Gastroesophageal sphincter (tissue), 4 donors: Measurements from ENCODE around the gene METAP1D. TPM values are rescaled to one million over a fixed set of nuclear protein-coding genes. Genes with fewer than 3 reads are reported as not detected.

Experiments
- ATAC-seq: fragments of 150-250 bp; one replicate; pipeline ENCODE4 v1.9.1; 2016; ENCODE audit warnings: mild to moderate bottlenecking, moderate library complexity
- H3K27ac ChIP-seq, 4 donors: fragments of 200-600 bp; sonication (generic) in 3 of 4; 1 replicate in 3 of 4; 2 replicates in 1 of 4; pipeline ENCODE4 v1.5.1; 2016 to 2019
- H3K27me3 ChIP-seq: fragments of 200-600 bp; sonication (generic); one replicate; pipeline ENCODE4 v1.5.1; 2019
- H3K36me3 ChIP-seq, 2 donors: fragments of 200-600 bp; sonication (generic); one replicate each; pipeline ENCODE4 v1.5.1; 2019; ENCODE audit warnings: control low read depth in 1 of 2
- H3K4me1 ChIP-seq, 3 donors: fragments of 200-600 bp; sonication (generic); 1 replicate in 2 of 3; 2 replicates in 1 of 3; pipeline ENCODE4 v1.5.1; 2016 to 2019; ENCODE audit warnings: control low read depth in 2 of 3
- H3K4me3 ChIP-seq, 2 donors: fragments of 200-600 bp; sonication (generic); one replicate each; pipeline ENCODE4 v1.5.1; 2019; ENCODE audit warnings: mild to moderate bottlenecking in 1 of 2, moderate library complexity in 1 of 2
- H3K9me3 ChIP-seq, 3 donors: fragments of 200-600 bp; sonication (generic); one replicate each; pipeline ENCODE4 v1.5.1; 2017 to 2019; ENCODE audit warnings: control low read depth in 2 of 3
- CTCF ChIP-seq, 4 experiments: fragments of 200-600 bp in 2 of 4; fragments of 450-650 bp in 2 of 4; sonication (generic) in 1 of 4; IDR thresholded peaks; one replicate each; pipeline ENCODE4 v1.5.1; 2017 to 2019; ENCODE audit warnings: antibody characterized with exemption in 4 of 4, mild to moderate bottlenecking in 2 of 4, moderate library complexity in 2 of 4
- EP300 ChIP-seq: sonication (generic); formaldehyde crosslinking; IDR thresholded peaks from one replicate; pipeline ENCODE4 v1.6.1; 2017; ENCODE audit warnings: antibody characterized with exemption, mild to moderate bottlenecking
- POLR2A ChIP-seq, 2 donors: fragments of 450-650 bp; IDR thresholded peaks; one replicate each; pipeline ENCODE4 v1.6.1; 2017; ENCODE audit warnings: antibody characterized with exemption in 2 of 2, mild to moderate bottlenecking in 2 of 2, moderate library complexity in 1 of 2
- POLR2AphosphoS5 ChIP-seq: sonication (generic); formaldehyde crosslinking; IDR thresholded peaks from one replicate; pipeline ENCODE4 v1.6.1; 2017; ENCODE audit warnings: antibody characterized with exemption
- WGBS, 2 donors: methylation state at CpG; one replicate each; pipeline ENCODE4 v1.1.5; 2018; ENCODE audit warnings: low coverage in 1 of 2; 5-methylcytosine and 5-hydroxymethylcytosine counted together
- total RNA-seq, 4 donors: library from RNA; depleted of rRNA; stranded (reverse); fragments of >200 nt; gene quantifications; one replicate each; pipeline ENCODE4 v1.1.0, GENCODE V29; 2016

The METAP1D gene
- total RNA-seq, 4 donors from 2014 or later, result 1.8 to 9.2 (median 4.2) TPM

GRCh38 chr2:172082105-172082943 lies 82.6 kb downstream of the METAP1D start:
- no peak overlapping the region for H3K4me3 ChIP-seq
- H3K27me3 ChIP-seq, result peaks cover 95% of the 10 kb centered on the region
- no peak for ATAC-seq
- peaks cover 0 to 48% (median 25%) of the 10 kb centered on the region in 3 donors for H3K4me1 ChIP-seq
- no peaks in the 10 kb centered on the region for H3K36me3 ChIP-seq
- 12 to 21% methylated on average over 12 to 13 of the region's 14 CpGs for WGBS, 2 donors
- peaks cover 0 to 13% (median 0%) of the 10 kb centered on the region in 3 donors for H3K9me3 ChIP-seq
- no peak overlapping the region for H3K27ac ChIP-seq
- no peak for TF ChIP-seq POLR2AphosphoS5
- no peak for TF ChIP-seq EP300
- TF ChIP-seq POLR2A (IDR thresholded peaks at IDR 0.05), result no peak
- TF ChIP-seq CTCF (IDR thresholded peaks at IDR 0.05), result no peak

GRCh38 chr2:172082944-172083627 lies 83.3 kb downstream of the METAP1D start:
- WGBS, 2 donors, result 16 to 18% methylated on average over 5 to 11 of the region's 42 CpGs
- no peaks in the 10 kb centered on the region for H3K36me3 ChIP-seq
- TF ChIP-seq POLR2AphosphoS5, result no peak
- no peak for TF ChIP-seq POLR2A (IDR thresholded peaks at IDR 0.05)
- no peak for TF ChIP-seq EP300
- no peak for TF ChIP-seq CTCF (IDR thresholded peaks at IDR 0.05)
- no peak overlapping the region for H3K4me3 ChIP-seq
- no peak for ATAC-seq
- H3K4me1 ChIP-seq, result peaks cover 0 to 55% (median 25%) of the 10 kb centered on the region in 3 donors
- no peak overlapping the region for H3K27ac ChIP-seq
- peaks cover 0 to 13% (median 0%) of the 10 kb centered on the region in 3 donors for H3K9me3 ChIP-seq
- peaks cover 98% of the 10 kb centered on the region for H3K27me3 ChIP-seq

- WGBS, 2 donors, result 18 to 21% methylated on average over 16 to 17 of the region's 23 CpGs
- H3K4me1 ChIP-seq, result peaks cover 0 to 62% (median 30%) of the 10 kb centered on the region in 3 donors
- no peak for TF ChIP-seq POLR2A (IDR thresholded peaks at IDR 0.05)
- TF ChIP-seq POLR2AphosphoS5, result peak; percentile 3
- TF ChIP-seq EP300, result no peak
- no peak for TF ChIP-seq CTCF (IDR thresholded peaks at IDR 0.05)
- no peak overlapping the region for H3K27ac ChIP-seq
- H3K4me3 ChIP-seq, result peak overlapping the region in 1 of 2 donors; percentile 51
- ATAC-seq, result no peak
- peaks cover 98% of the 10 kb centered on the region for H3K27me3 ChIP-seq
- H3K36me3 ChIP-seq, result no peaks in the 10 kb centered on the region
- peaks cover 0 to 13% (median 0%) of the 10 kb centered on the region in 3 donors for H3K9me3 ChIP-seq
Observed at GRCh38 chr2:172083628-172084394, 84.1 kb downstream of the METAP1D start.

GRCh38 chr2:172084395-172084644 lies 84.6 kb downstream of the METAP1D start:
- Histone ChIP-seq H3K4me1 (peaks cover 0 to 65% (median 30%) of the 10 kb centered on the region in 3 donors), H3K27me3 (peaks cover 98% of the 10 kb centered on the region), H3K4me3 (peak overlapping the region in 1 of 2 donors; percentile 51), H3K27ac (peak overlapping the region in 1 of 4 donors; percentile 37), H3K36me3 (no peaks in the 10 kb centered on the region), H3K9me3 (peaks cover 0 to 13% (median 0%) of the 10 kb centered on the region in 3 donors)
- no peak for ATAC-seq
- WGBS, 2 donors, result no CpG with 5 or more reads among the region's 17 CpGs
- TF ChIP-seq POLR2A (IDR thresholded peaks at IDR 0.05) (no peak), POLR2AphosphoS5 (no peak), EP300 (no peak), CTCF (IDR thresholded peaks at IDR 0.05) (no peak)
